Measurements from ENCODE around the gene TMC1.
"Not testable (repeated sequence)": the region's sequence is repeated elsewhere in the genome, so short reads cannot be mapped to it uniquely, and the experiment has no call there.

Gene TMC1

DNA sequence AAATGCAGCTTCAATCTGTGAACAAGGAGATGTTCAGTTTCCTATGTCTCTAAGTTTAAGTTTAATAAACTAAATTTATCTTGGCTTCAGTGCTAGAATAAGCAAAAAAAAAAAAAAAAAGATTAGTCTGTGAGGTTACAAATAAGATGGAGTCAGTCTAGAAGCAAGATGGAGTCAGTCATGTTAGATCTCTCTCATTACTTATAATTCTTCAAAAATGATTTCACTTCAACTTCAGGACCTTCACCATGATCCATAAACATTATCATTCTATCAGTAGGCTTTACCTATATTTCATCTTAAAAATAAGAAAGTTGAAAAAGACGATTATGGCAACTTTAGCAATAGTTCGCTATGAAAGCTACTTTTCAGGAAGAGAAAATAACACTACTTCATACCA is 30.2 kb upstream of the TMC1 start:
- H3K27me3 Mint-ChIP-seq (ENCODE audit: low read depth): peaks cover 8% of the 10 kb centered on the region
- TF ChIP-seq, protein P1, sequence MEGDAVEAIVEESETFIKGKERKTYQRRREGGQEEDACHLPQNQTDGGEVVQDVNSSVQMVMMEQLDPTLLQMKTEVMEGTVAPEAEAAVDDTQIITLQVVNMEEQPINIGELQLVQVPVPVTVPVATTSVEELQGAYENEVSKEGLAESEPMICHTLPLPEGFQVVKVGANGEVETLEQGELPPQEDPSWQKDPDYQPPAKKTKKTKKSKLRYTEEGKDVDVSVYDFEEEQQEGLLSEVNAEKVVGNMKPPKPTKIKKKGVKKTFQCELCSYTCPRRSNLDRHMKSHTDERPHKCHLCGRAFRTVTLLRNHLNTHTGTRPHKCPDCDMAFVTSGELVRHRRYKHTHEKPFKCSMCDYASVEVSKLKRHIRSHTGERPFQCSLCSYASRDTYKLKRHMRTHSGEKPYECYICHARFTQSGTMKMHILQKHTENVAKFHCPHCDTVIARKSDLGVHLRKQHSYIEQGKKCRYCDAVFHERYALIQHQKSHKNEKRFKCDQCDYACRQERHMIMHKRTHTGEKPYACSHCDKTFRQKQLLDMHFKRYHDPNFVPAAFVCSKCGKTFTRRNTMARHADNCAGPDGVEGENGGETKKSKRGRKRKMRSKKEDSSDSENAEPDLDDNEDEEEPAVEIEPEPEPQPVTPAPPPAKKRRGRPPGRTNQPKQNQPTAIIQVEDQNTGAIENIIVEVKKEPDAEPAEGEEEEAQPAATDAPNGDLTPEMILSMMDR (IDR thresholded peaks at IDR 0.05; ENCODE audit: unreplicated experiment in 3 of 3): no peak
- H3K4me3 Mint-ChIP-seq: no peak overlapping the region
- no peaks in the 10 kb centered on the region for H3K36me3 Mint-ChIP-seq (ENCODE audit: low read depth)
- H3K9me3 Mint-ChIP-seq: no peaks in the 10 kb centered on the region
- H3K27ac Mint-ChIP-seq: no peak overlapping the region
- no peaks in the 10 kb centered on the region for H3K4me1 Mint-ChIP-seq

GRCh38 chr9:72494051-72494450 is 27.4 kb upstream of the TMC1 start:
- no peaks in the 10 kb centered on the region for H3K9me3 Mint-ChIP-seq
- peaks cover 8% of the 10 kb centered on the region for H3K27me3 Mint-ChIP-seq (ENCODE audit: low read depth)
- TF ChIP-seq, protein P1 (IDR thresholded peaks at IDR 0.05; ENCODE audit: unreplicated experiment in 3 of 3): no peak
- H3K27ac Mint-ChIP-seq: no peak overlapping the region
- no peaks in the 10 kb centered on the region for H3K36me3 Mint-ChIP-seq (ENCODE audit: low read depth)
- no peak overlapping the region for H3K4me3 Mint-ChIP-seq
- H3K4me1 Mint-ChIP-seq: no peaks in the 10 kb centered on the region

GRCh38 chr9:72497447-72498046 is 23.9 kb upstream of the TMC1 start:
- peaks cover 5% of the 10 kb centered on the region for H3K27me3 Mint-ChIP-seq (ENCODE audit: low read depth)
- TF ChIP-seq, protein P1 (IDR thresholded peaks at IDR 0.05; ENCODE audit: unreplicated experiment in 3 of 3): no peak
- H3K27ac Mint-ChIP-seq: no peak overlapping the region
- no peaks in the 10 kb centered on the region for H3K9me3 Mint-ChIP-seq
- no peaks in the 10 kb centered on the region for H3K4me1 Mint-ChIP-seq
- no peak overlapping the region for H3K4me3 Mint-ChIP-seq
- no peaks in the 10 kb centered on the region for H3K36me3 Mint-ChIP-seq (ENCODE audit: low read depth)

DNA sequence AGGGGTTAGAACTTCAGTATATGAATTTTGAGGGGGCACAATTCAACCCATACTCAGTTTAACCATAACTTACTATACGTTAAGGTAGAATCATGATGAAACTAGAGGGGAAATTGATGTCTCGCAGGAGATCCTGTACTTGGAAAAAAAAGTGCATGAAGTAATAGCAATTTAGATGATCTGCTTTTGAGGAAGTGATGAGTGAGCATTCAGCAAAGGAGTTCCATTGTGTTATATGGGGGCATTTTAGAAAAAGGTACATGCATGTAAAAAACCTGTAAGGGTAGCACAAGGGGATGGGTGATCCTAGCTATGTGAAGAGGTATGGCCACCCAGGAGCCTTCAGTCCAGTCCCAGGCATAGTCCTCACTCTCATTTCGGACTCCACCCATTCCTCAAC is 14.8 kb upstream of the TMC1 start:
- Mint-ChIP-seq H3K36me3 (ENCODE audit: low read depth) (no peaks in the 10 kb centered on the region), H3K9me3 (no peaks in the 10 kb centered on the region), H3K27ac (no peak overlapping the region), H3K27me3 (ENCODE audit: low read depth) (no peaks in the 10 kb centered on the region), H3K4me1 (peaks cover 16% of the 10 kb centered on the region), H3K4me3 (no peak overlapping the region)
- TF ChIP-seq, protein P1 (IDR thresholded peaks at IDR 0.05; ENCODE audit: unreplicated experiment in 3 of 3): no peak

GRCh38 chr9:72509053-72509452 is 12.4 kb upstream of the TMC1 start:
- TF ChIP-seq, protein P1 (IDR thresholded peaks at IDR 0.05; ENCODE audit: unreplicated experiment in 3 of 3): no peak
- H3K4me3 Mint-ChIP-seq: no peak overlapping the region
- H3K4me1 Mint-ChIP-seq: peaks cover 16% of the 10 kb centered on the region
- no peaks in the 10 kb centered on the region for H3K9me3 Mint-ChIP-seq
- H3K36me3 Mint-ChIP-seq (ENCODE audit: low read depth): no peaks in the 10 kb centered on the region
- H3K27ac Mint-ChIP-seq: peak overlapping the region; percentile 49 to 85 (median 76)
- H3K27me3 Mint-ChIP-seq (ENCODE audit: low read depth): no peaks in the 10 kb centered on the region

- TF ChIP-seq, protein P1 (IDR thresholded peaks at IDR 0.05; ENCODE audit: unreplicated experiment in 3 of 3): no peak
- Mint-ChIP-seq H3K36me3 (ENCODE audit: low read depth) (no peaks in the 10 kb centered on the region), H3K9me3 (no peaks in the 10 kb centered on the region), H3K4me1 (peaks cover 16% of the 10 kb centered on the region), H3K27ac (peak overlapping the region; percentile 49 to 85 (median 76)), H3K4me3 (no peak overlapping the region), H3K27me3 (ENCODE audit: low read depth) (no peaks in the 10 kb centered on the region)
Measured at GRCh38 chr9:72509635-72510034, 11.8 kb upstream of the TMC1 start.

DNA sequence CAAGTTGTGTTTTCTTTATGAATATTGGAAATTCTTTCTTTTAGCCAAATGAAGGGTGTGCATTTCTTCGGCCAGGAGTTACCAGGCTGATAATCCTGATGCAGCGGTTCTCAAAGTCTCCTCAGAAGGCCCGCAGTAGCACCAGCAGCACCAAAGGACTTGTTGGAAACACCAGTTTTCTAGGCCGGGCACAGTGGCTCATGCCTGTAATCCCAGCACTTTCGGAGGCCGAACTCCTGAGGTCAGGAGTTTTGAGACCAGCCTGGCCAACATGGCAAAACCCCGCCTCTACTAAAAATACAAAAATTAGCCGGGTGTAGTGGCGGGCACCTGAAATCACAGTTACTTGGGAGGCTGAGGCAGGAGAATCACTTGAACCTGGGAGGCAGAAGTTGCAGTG is 397 bp upstream of the TMC1 start:
- not testable (repeated sequence) for H3K36me3 Mint-ChIP-seq (ENCODE audit: low read depth); H3K4me1 Mint-ChIP-seq; H3K27me3 Mint-ChIP-seq (ENCODE audit: low read depth); H3K9me3 Mint-ChIP-seq; H3K4me3 Mint-ChIP-seq; H3K27ac Mint-ChIP-seq

Data from nephron (organoid).